Muscle of leg (tissue), 11 donors: Measurements from ENCODE around the gene FRY. TPM values are rescaled to one million over a fixed set of nuclear protein-coding genes. Genes with fewer than 3 reads are reported as not detected.

Experiments used
- DNase-seq: peaks from one replicate; pipeline ENCODE4 v3.0.0; 2013
- H3K27ac ChIP-seq: one replicate; pipeline ENCODE4 v1.5.1; 2013; ENCODE audit warnings: mild to moderate bottlenecking, low read length, control low read depth
- H3K27me3 ChIP-seq: one replicate; pipeline ENCODE4 v1.6.1; 2013; ENCODE audit warnings: low read length; ENCODE audit not compliant: control insufficient read depth, insufficient read depth
- H3K36me3 ChIP-seq: one replicate; pipeline ENCODE4 v1.6.1; 2013; ENCODE audit warnings: low read length; ENCODE audit not compliant: control insufficient read depth, insufficient read depth
- H3K4me1 ChIP-seq: one replicate; pipeline ENCODE4 v1.6.1; 2013; ENCODE audit warnings: low read length; ENCODE audit not compliant: control insufficient read depth, insufficient read depth
- H3K4me3 ChIP-seq: one replicate; pipeline ENCODE4 v1.5.1; 2013; ENCODE audit warnings: low read length, control low read depth
- H3K9me3 ChIP-seq: replicated peaks from 2 replicates; pipeline ENCODE4 v1.6.1; 2013; ENCODE audit warnings: low read depth, low read length; ENCODE audit not compliant: control insufficient read depth
- WGBS: methylation state at CpG from one replicate; pipeline ENCODE4 v1.1.5; 2013; ENCODE audit warnings: missing lambda C conversion rate; ENCODE audit not compliant: insufficient coverage; 5-methylcytosine and 5-hydroxymethylcytosine counted together
- polyA plus RNA-seq, 8 donors: library from polyadenylated mRNA; unstranded; fragments of 120-200 nt; gene quantifications; one replicate each; pipeline versions ENCODE4 v1.2.1 to v1.2.3, GENCODE V29; 2013; ENCODE audit warnings: inconsistent platforms in 1 of 8, low replicate concordance in 1 of 8; ENCODE audit not compliant: insufficient read length in 8 of 8, insufficient read depth in 1 of 8
- total RNA-seq: library from RNA; stranded (reverse); fragments of 120-200 nt; gene quantifications from one replicate; pipeline ENCODE4 v1.2.4, GENCODE V29; 2013

Gene FRY
- total and polyA plus RNA-seq, 9 donors = 37.7 to 63.5 (median 47.3) TPM

DNA sequence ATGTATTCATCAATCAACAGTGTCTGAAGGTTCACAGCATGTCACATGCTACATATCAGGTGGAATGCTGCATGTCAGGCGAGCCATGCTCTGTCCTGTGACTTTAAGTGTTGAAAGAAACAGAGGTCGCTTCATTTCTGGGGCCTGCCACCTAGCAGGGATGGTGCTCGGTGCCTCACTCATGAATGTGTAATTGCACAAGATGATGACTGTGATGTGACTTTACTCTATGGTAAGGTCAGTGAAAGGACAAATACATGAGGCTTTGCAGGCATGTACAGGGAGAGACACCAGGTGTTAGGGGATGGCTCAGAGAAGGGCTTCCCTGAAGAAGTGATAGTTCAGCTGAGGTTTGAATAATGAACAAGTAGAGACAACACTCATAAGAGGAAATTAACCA lies 66.7 kb downstream of the FRY start:
- H3K4me3 ChIP-seq = no peak overlapping the region
- no peak overlapping the region for H3K27ac ChIP-seq
- H3K36me3 ChIP-seq = no peaks in the 10 kb centered on the region
- WGBS = 86% methylated on average over 3 of the region's 3 CpGs
- H3K9me3 ChIP-seq = no peaks in the 10 kb centered on the region
- no peaks in the 10 kb centered on the region for H3K4me1 ChIP-seq
- no peaks in the 10 kb centered on the region for H3K27me3 ChIP-seq
- DNase-seq = no peak

DNA sequence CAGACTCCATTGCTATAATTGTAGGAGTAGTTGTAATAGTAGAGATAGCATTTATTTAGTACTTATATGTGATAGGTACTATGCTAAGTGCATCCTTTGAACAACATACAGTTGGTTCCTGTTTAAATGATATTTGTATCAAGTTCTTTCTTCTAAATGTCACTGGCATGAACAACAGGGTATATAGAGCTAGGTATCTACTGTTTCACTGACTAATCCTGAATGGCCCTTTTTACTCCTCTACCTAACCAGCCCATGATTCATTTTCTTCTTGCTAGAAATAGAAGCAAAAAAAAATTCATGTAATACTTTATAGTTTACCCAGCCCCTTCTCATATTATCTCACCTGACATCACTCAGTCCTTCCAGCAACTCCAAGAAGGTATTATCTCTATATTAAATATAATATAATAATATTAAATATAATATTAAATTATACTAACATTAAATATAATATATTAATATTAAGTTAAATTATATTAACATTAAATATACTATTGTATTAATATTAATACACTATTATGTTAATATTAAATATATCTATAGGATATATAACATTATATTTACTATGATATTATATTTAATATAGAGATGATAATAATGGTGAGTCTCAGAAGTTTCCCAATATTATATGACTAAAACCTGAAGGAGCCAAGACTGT lies 74.2 kb downstream of the FRY start:
- Histone ChIP-seq H3K9me3 (no peaks in the 10 kb centered on the region), H3K4me3 (no peak overlapping the region), H3K27me3 (no peaks in the 10 kb centered on the region), H3K27ac (no peak overlapping the region), H3K4me1 (no peaks in the 10 kb centered on the region), H3K36me3 (peaks cover 2% of the 10 kb centered on the region)
- no peak for DNase-seq

DNA sequence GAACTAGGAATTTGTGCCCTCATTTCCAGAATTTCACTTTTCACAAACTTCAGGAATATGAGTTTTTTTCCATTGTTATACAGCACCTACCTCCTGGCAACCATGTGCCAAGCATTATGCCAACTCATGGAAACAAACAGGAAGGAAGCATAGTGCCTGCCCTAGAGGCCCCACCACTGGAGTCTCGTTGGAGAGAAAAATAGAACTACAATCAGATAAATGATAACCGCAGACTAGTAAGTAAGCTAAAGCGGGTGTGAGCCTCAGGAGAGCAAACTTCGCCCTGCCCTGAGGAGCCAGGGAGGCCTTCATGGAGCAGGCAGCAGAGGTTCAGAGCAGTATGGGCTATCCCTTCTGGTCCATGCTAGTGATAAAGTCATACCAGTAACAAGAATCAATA lies 75.9 kb downstream of the FRY start:
- no peaks in the 10 kb centered on the region for H3K9me3 ChIP-seq
- no peaks in the 10 kb centered on the region for H3K27me3 ChIP-seq
- no peak overlapping the region for H3K27ac ChIP-seq
- WGBS = no CpG with 5 or more reads among the region's 4 CpGs
- H3K4me1 ChIP-seq = no peaks in the 10 kb centered on the region
- no peak for DNase-seq
- no peak overlapping the region for H3K4me3 ChIP-seq
- H3K36me3 ChIP-seq = peaks cover 2% of the 10 kb centered on the region

DNA sequence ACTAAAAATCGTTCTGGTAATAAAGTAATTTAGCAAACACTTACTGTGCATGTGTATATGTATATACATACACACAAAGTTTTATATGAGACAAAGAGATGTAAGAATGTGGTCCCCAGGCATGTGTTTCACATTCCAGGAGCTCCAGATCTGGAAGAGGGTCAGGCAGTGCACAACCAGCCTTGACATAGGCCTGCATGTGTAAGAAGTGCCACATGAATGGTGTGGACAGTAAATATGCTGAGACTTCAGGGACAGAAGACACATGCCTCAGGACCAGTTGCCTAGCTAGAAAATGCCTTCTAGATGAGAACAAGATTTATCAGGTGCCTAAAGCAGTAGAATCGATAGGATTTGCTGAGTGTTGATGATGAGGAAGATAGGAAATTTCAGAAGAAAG lies 76.4 kb downstream of the FRY start:
- WGBS = 80% methylated on average over 1 of the region's 2 CpGs
- no peak for DNase-seq
- peaks cover 2% of the 10 kb centered on the region for H3K36me3 ChIP-seq

DNA sequence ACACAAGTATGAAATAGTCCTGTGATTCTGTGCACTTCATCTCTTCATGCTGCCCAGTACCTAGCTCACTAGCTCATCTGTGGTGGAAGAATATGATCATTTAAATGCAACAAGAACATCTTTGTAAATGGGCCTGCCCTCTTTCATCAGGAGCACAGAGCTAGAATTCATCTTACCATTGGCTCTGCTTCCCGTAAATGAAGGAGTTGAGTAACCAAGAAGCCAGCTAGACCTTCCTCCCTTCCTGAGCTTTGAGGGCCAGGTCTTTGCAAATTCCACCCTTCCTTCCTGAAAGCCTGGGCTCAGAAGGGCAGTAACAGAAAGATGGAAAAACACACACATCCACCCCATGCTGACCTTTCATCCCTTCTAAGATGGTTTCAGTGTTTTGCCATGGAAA lies 82.0 kb downstream of the FRY start:
- Histone ChIP-seq H3K36me3 (peaks cover 3% of the 10 kb centered on the region), H3K27ac (no peak overlapping the region), H3K4me1 (no peaks in the 10 kb centered on the region), H3K9me3 (no peaks in the 10 kb centered on the region), H3K4me3 (no peak overlapping the region), H3K27me3 (no peaks in the 10 kb centered on the region)
- no peak for DNase-seq
- no CpG with 5 or more reads among the region's 1 CpG for WGBS

More for the DNA sequence above, 76.4 kb downstream of the FRY start:
- H3K9me3 ChIP-seq = no peaks in the 10 kb centered on the region
- H3K4me1 ChIP-seq = no peaks in the 10 kb centered on the region
- no peak overlapping the region for H3K27ac ChIP-seq
- no peak overlapping the region for H3K4me3 ChIP-seq
- no peaks in the 10 kb centered on the region for H3K27me3 ChIP-seq

DNA sequence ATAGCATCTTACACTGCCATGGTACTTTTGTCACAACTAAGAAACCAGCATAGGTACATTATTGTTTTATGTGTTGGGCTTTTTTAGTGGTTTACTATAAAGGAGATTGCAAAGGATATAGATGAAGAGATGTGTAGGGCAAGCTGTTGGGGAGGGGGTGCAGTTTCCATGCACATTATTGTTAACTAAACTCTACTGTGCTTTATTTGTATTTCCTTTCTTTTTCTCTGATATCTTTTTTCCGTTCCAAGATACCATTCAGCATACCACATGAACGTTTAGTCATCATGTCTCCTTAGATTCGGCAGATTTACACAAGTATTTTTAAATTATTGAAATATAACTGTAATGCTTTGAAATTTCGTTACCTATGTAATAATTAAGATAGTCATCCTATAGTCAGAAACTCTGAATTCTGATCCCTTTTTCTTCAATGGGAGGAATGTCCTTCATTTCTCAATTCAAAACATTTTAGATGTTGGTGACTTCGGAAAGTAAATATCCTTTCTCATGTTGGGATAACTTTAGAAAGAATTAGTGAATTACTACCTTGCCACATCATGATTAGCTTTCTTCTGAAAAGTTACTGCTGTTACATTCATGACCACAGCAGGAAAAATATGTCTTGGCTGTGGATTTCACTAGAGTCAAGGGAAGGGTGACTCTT lies 82.8 kb downstream of the FRY start:
- H3K9me3 ChIP-seq = no peaks in the 10 kb centered on the region
- no peak overlapping the region for H3K4me3 ChIP-seq
- DNase-seq = no peak
- H3K27ac ChIP-seq = no peak overlapping the region
- H3K4me1 ChIP-seq = no peaks in the 10 kb centered on the region
- H3K36me3 ChIP-seq = peaks cover 3% of the 10 kb centered on the region
- WGBS = no CpG with 5 or more reads among the region's 5 CpGs
- H3K27me3 ChIP-seq = no peaks in the 10 kb centered on the region

DNA sequence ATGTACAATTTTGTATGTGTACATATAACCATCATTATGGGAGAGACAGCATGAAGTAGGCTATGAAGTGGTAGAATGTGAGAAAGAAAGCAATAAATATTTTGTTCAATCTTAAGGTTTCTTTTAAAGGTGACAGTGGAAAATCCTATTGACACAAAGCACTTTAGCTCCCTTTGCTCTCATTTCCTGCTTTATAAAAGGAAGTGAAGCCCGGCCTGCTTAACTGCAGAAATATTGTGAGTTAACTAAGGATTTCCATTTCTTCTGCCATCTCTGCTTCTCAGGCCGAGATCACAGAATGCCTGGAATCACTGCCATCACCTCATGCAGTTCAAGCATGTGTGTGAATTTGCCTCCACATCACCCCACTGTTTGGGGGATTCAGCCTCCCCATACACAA lies 83.5 kb downstream of the FRY start:
- Histone ChIP-seq H3K4me3 (no peak overlapping the region), H3K9me3 (no peaks in the 10 kb centered on the region), H3K36me3 (peaks cover 3% of the 10 kb centered on the region), H3K4me1 (no peaks in the 10 kb centered on the region), H3K27me3 (no peaks in the 10 kb centered on the region), H3K27ac (no peak overlapping the region)
- peak; percentile 38 for DNase-seq
- no CpG with 5 or more reads among the region's 2 CpGs for WGBS

DNA sequence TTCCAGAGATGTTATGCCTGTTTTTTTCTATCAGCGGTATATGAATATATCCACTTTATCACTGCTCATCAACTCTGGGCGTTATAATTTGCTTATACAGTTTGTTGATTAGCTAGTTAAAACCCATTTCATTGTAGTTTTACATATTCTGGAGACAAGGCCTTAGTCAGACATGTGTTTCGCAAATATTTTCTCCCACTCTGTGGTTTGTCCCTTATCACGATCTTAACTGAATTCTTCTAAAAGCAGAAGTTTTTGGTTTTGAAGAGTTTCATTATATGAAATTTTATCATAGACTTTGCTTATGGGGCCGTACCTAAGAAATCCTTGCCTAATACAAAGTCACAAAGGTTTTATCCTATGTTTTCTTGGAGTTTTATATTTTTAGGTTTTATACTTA lies 84.6 kb downstream of the FRY start:
- Histone ChIP-seq H3K9me3 (no peaks in the 10 kb centered on the region), H3K4me3 (no peak overlapping the region), H3K27ac (no peak overlapping the region), H3K4me1 (no peaks in the 10 kb centered on the region), H3K27me3 (no peaks in the 10 kb centered on the region), H3K36me3 (peaks cover 3% of the 10 kb centered on the region)
- no CpG with 5 or more reads among the region's 5 CpGs for WGBS
- no peak for DNase-seq

DNA sequence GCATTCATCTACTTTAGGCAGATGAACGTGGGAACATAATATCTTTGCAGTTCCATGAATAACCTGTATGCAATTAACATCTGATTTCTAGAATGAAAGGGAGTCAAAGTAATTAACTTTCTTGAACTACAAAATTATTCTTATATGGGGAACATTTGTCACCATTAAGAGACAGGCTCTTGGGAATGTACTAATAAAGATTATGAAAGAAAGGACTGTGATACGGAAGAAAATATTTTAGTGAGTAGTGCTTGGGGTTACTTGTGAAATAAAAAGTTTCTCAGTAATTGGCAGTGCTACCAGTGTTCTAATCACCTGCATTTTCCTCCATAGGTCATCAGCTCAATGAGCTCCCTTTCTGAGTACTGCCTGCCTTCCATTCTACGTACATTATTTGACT lies 85.4 kb downstream of the FRY start:
- Histone ChIP-seq H3K27me3 (no peaks in the 10 kb centered on the region), H3K9me3 (no peaks in the 10 kb centered on the region), H3K4me3 (no peak overlapping the region), H3K27ac (no peak overlapping the region), H3K4me1 (no peaks in the 10 kb centered on the region), H3K36me3 (peaks cover 3% of the 10 kb centered on the region)
- DNase-seq = no peak
- WGBS = no CpG with 5 or more reads among the region's 3 CpGs

DNA sequence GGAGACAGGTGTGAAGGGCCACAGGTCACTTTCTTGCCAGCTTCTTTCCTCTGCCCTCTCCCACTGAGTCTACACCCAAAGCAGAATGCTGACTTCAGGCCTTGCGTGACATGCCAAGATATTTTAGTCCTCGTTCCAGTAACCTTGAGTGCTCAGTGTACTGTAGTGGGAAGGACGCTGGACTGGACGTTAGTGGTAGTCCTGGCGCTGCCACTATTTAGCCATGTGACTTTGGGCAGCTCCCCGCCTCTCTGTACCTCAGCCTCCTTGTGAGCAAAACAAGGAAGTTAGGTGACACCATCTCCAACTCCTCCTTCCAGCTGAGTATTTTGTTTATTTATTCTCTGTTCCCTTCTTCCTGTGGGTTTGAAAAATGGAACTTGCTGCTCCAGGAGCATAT lies 86.1 kb downstream of the FRY start:
- Histone ChIP-seq H3K4me3 (no peak overlapping the region), H3K27me3 (no peaks in the 10 kb centered on the region), H3K27ac (no peak overlapping the region), H3K9me3 (no peaks in the 10 kb centered on the region), H3K36me3 (peaks cover 3% of the 10 kb centered on the region), H3K4me1 (no peaks in the 10 kb centered on the region)
- WGBS = 87% methylated on average over 3 of the region's 6 CpGs
- DNase-seq = peak; percentile 32
